KMS-11 (cell line): ENCODE measurements around the gene CPB2.

ENCODE experiments used
- H2AFZ ChIP-seq: fragments of 200-600 bp; sonication (generic); 2 replicates; pipeline ENCODE4 v1.6.1; 2016; ENCODE audit warnings: antibody characterized with exemption, mixed run types, low read depth
- H3K27ac ChIP-seq: fragments of 200-600 bp; sonication (generic); 2 replicates; pipeline ENCODE4 v1.6.1; 2016; ENCODE audit warnings: mild to moderate bottlenecking, mixed run types
- H3K27me3 ChIP-seq: fragments of 200-600 bp; sonication (generic); 2 replicates; pipeline ENCODE4 v1.6.1; 2017; ENCODE audit warnings: mild to moderate bottlenecking, low read depth, mixed run types, moderate library complexity; ENCODE audit not compliant: insufficient read depth
- H3K36me3 ChIP-seq: fragments of 200-600 bp; sonication (generic); 2 replicates; pipeline ENCODE4 v1.6.1; 2017; ENCODE audit warnings: mild to moderate bottlenecking, mixed run types; ENCODE audit not compliant: insufficient read depth
- H3K4me1 ChIP-seq: fragments of 200-600 bp; sonication (generic); 2 replicates; pipeline ENCODE4 v1.6.1; 2016; ENCODE audit warnings: mild to moderate bottlenecking, low read depth, mixed run types; ENCODE audit not compliant: poor library complexity, severe bottlenecking
- H3K4me2 ChIP-seq: fragments of 200-600 bp; sonication (generic); 2 replicates; pipeline ENCODE4 v1.7.0; 2016; ENCODE audit warnings: mild to moderate bottlenecking, mixed run types
- H3K4me3 ChIP-seq: fragments of 200-600 bp; sonication (generic); IDR thresholded peaks from 2 replicates; pipeline ENCODE4 v1.6.1; 2017; ENCODE audit warnings: low read depth, low read length, mixed read lengths; ENCODE audit not compliant: insufficient read depth
- H3K79me2 ChIP-seq: fragments of 200-600 bp; sonication (generic); 2 replicates; pipeline ENCODE4 v1.6.1; 2016; ENCODE audit warnings: low read depth, mixed run types; ENCODE audit not compliant: insufficient read depth
- H3K9ac ChIP-seq: fragments of 200-600 bp; sonication (generic); 2 replicates; pipeline ENCODE4 v1.6.1; 2016; ENCODE audit warnings: mild to moderate bottlenecking, mixed run types
- H4K20me1 ChIP-seq: fragments of 200-600 bp; sonication (generic); 2 replicates; pipeline ENCODE4 v1.6.1; 2016; ENCODE audit warnings: mild to moderate bottlenecking, mixed run types; ENCODE audit not compliant: insufficient read depth
- TF ChIP-seq, protein P1 (sequence below): fragments of 200-600 bp; sonication (generic); conservative IDR thresholded peaks from 2 replicates; pipeline ENCODE4 v1.6.1; 2017; ENCODE audit warnings: low read depth, mild to moderate bottlenecking, antibody characterized with exemption, low read length, moderate library complexity, mixed read lengths

Gene CPB2

DNA sequence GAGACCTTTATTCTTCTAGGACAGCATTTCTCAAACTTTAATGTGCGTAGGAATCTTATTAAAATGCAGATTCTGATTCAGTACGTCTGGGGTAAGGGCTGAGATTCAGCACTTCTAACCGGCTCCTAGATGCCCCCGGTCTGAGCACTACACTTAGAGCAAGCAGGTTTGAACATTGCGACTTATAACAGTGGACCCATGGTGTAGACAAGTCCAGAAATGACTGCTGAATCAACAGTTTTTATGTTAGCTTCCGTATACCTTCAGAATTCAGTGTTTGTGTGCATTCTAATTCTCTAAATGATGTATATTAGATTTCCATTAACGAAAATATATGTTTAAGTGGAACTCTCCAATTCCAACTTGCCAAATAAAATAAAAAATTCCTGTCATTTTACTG lies 17.5 kb upstream of the CPB2 start:
- Histone ChIP-seq H4K20me1 (no peaks in the 10 kb centered on the region), H3K79me2 (no peaks in the 10 kb centered on the region), H3K27ac (no peak overlapping the region), H3K4me3 (no peak overlapping the region), H2AFZ (no peak overlapping the region), H3K27me3 (no peaks in the 10 kb centered on the region), H3K4me1 (no peaks in the 10 kb centered on the region), H3K36me3 (no peaks in the 10 kb centered on the region), H3K9ac (no peak overlapping the region), H3K4me2 (no peak overlapping the region)
- TF ChIP-seq, protein P1, sequence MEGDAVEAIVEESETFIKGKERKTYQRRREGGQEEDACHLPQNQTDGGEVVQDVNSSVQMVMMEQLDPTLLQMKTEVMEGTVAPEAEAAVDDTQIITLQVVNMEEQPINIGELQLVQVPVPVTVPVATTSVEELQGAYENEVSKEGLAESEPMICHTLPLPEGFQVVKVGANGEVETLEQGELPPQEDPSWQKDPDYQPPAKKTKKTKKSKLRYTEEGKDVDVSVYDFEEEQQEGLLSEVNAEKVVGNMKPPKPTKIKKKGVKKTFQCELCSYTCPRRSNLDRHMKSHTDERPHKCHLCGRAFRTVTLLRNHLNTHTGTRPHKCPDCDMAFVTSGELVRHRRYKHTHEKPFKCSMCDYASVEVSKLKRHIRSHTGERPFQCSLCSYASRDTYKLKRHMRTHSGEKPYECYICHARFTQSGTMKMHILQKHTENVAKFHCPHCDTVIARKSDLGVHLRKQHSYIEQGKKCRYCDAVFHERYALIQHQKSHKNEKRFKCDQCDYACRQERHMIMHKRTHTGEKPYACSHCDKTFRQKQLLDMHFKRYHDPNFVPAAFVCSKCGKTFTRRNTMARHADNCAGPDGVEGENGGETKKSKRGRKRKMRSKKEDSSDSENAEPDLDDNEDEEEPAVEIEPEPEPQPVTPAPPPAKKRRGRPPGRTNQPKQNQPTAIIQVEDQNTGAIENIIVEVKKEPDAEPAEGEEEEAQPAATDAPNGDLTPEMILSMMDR = no peak

DNA sequence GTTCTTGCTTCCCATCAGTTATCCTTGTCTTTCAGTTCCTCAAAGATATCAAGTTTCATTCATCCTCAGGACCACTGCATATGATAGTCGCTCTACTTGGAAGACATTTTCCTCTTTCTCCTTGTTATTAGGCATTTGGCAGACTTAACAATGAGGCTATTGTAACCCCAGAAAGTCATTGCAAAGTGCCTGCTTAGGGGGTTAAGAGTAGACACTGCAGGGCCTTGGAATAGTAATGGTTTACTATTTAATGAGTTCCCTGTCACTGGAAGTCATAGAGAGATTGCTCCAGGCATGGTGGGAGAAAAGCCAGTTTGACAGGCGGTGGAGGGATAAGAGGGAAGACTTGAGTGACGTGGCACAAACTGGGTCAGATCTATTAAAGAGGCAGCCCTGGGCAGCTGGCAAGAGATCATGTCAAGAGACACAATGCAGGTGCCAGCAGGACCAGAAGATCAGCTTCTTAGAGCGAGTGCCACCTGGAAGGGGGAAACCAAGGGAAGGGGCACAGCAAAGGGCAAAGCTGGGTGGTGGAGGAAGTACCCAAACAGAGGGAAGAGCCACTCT lies 16.8 kb upstream of the CPB2 start:
- Histone ChIP-seq H2AFZ (no peak overlapping the region), H3K9ac (no peak overlapping the region), H3K4me1 (no peaks in the 10 kb centered on the region), H3K4me3 (no peak overlapping the region), H3K79me2 (no peaks in the 10 kb centered on the region), H3K27me3 (no peaks in the 10 kb centered on the region), H3K4me2 (no peak overlapping the region), H3K36me3 (no peaks in the 10 kb centered on the region), H4K20me1 (no peaks in the 10 kb centered on the region), H3K27ac (no peak overlapping the region)
- TF ChIP-seq, protein P1 = no peak

DNA sequence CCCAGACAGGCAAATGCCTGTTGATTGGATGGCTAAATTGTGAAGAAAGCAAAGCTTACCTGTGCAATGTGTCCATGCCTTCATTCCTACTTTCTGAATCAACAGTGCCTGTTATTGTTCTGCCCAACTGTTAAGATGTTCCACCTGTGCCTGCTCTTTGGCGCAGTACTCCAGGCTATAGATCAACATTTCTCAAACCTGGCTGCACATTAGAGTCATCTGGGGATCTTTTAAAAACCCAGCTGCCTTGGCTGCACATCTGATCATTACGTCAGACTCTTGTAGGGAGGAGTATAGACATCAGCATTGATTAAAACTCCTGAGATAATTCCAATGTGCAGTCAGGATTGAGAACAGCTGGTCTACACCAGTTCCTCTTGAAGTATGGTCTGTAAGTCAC lies 16.2 kb upstream of the CPB2 start:
- Histone ChIP-seq H3K36me3 (no peaks in the 10 kb centered on the region), H2AFZ (no peak overlapping the region), H3K79me2 (no peaks in the 10 kb centered on the region), H4K20me1 (no peaks in the 10 kb centered on the region), H3K4me2 (no peak overlapping the region), H3K9ac (no peak overlapping the region), H3K4me1 (no peaks in the 10 kb centered on the region), H3K4me3 (no peak overlapping the region), H3K27ac (no peak overlapping the region), H3K27me3 (no peaks in the 10 kb centered on the region)
- TF ChIP-seq, protein P1 = no peak

DNA sequence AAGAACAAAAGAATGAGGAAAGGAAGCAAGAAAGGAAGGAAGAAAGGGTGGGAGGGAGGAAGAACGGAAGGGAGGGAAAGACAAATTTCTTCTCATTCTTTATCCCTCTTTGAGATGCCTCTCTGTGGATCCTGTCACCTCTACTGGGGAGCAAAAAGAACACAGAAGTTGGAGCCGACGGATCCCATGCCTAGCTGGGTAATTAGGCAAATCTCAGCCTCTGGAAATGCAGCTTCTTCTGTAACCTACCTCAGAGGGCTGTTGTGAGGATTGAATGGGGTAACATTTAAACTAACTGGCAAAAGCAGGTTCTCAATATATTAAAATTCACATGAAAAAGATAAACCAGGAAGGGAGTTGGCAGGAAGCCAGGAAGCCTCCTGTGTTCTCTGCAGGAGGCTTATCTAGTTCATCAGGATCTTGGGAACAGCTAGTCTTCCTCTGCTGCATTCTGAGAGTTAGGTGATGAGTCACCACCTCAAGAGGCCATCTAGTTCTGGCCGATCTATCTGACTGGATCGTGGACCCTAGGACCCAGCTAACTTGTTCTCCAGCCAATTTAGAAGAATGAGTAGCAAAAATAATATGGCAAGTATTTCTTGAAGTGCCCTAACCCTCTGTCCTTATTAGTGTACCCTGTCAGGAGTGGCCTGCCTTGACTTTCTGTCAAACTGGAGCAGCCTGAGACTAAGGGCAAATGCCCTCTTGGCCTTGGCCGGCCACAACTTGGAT lies 15.2 kb upstream of the CPB2 start:
- Histone ChIP-seq H3K79me2 (no peaks in the 10 kb centered on the region), H3K9ac (no peak overlapping the region), H3K4me1 (no peaks in the 10 kb centered on the region), H3K4me3 (no peak overlapping the region), H2AFZ (no peak overlapping the region), H3K27ac (no peak overlapping the region), H3K4me2 (no peak overlapping the region), H3K36me3 (no peaks in the 10 kb centered on the region), H4K20me1 (no peaks in the 10 kb centered on the region), H3K27me3 (no peaks in the 10 kb centered on the region)
- TF ChIP-seq, protein P1 = no peak
